Fibroblast of skin of right quadriceps (primary cell): ENCODE data around the gene COL5A3.
"Not testable (repeated sequence)": the region's sequence is repeated elsewhere in the genome, so short reads cannot be mapped to it uniquely, and the experiment has no call there.

Experiments
- DNase-seq: peaks from one replicate; pipeline ENCODE4 v3.0.0-alpha.2; 2013

COL5A3 gene

GRCh38 chr19:9970481-9970880 lies 39.8 kb downstream of the COL5A3 start:
- no peak for DNase-seq

DNA sequence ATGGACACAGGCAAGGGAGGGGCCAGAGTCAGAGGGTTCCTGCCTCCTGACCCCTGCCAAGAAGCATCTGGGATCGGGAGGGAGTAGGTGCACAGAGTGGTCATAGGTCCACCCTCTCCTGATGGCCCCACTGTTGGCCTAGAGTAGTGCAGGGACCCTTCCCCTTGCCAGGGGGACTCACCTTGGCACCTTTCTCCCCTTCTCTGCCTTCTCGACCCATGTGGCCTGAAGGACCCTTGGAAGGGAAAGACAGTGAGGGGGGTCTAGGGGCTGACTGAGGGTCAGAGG lies 40.7 kb downstream of the COL5A3 start:
- DNase-seq: no peak

DNA sequence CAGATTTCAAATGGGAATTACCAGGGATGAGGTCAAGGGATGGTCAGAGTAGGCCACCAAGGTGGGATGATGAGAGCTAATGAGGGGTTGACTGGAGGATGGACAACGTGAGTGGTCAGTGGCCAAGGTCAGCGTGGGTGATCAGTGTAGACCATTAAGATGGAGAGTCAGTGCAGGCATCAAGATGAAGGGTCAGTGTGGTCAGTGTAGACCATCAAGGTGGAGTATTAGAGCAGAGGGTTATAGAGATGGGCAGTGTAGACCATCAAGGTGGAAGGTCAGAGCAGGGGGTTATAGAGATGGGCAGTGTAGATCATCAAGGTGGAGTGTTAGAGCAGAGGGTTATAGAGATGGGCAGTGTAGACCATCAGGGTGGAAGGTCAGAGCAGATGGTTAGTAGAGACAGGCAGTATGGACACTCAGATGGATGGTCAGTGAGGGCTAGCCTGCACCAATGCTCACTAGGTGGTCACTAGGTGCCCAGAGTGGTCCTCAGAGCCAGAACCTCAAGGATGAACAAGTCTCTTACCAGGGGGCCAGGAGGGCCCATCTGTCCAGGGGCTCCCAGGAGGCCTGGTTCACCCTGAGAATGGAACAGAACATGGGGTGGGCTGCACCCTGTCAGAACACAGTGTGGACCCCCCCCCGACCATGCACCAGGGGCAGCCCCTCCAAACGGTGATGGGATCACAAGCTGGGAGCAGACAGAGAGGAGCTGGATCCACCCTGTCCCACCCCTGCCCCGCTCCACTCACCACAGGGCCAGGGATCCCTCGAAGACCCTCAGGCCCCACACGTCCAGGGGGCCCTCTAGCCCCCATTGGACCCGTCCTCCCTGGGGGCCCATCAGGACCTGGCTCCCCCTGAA lies 41.2 kb downstream of the COL5A3 start:
- DNase-seq: no peak

GRCh38 chr19:9967326-9967725 lies 43.0 kb downstream of the COL5A3 start:
- DNase-seq: peak; percentile 25

DNA sequence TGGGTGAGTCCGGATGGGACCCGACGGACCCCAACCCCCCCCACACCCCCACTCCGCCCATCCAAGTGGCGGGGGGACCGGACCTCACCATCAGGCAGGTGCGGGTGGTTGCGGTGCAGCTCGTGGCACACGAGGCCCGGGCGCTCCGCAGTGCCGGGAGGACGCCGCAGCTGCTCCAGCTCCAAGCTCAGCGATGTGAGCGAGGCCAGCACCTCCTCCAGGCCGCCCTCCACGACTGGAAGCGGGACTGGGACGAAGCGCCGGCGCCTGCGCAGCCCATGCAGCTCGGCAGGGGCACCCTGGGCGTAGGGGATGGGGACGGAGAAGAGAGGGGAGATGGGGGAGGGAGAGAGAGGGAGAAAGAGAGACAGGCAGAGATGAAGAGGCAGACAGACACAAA lies 43.9 kb downstream of the COL5A3 start:
- no peak for DNase-seq

- DNase-seq: no peak
Observed at GRCh38 chr19:9966024-9966423, 44.3 kb downstream of the COL5A3 start.

DNA sequence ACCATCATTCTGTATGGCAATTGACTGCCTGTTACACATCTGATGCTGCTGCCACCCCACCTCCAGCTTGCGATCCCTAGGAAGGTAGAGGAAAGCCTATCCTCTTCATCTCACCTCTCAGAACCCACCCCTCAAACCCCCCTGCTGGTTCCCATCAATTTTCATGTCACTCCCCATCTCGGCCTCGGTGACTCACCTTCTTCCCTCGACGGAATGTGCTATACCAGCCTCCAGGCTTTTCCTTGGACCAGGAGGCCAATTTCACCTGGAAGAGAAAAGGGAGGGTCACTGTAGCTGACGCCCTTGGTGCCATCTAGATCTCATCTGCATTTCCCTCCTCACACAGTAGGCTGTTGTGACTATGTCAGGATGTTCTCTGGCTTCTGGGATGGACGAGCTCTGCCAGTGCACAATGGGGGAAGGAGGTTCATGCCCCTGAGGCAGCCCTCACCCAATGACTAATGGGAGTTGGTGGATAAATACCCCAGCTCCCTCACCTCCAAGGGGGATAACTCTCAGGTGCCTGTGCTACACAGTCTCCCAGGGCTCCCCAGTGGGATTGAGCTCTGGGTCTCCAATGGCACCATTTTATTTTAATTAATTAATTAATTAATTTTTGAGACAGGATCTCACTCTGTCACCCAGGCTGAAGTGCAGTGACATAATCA lies 47.5 kb downstream of the COL5A3 start:
- no peak for DNase-seq

- DNase-seq: no peak
Observed at GRCh38 chr19:9961103-9961502, 49.2 kb downstream of the COL5A3 start.

DNA sequence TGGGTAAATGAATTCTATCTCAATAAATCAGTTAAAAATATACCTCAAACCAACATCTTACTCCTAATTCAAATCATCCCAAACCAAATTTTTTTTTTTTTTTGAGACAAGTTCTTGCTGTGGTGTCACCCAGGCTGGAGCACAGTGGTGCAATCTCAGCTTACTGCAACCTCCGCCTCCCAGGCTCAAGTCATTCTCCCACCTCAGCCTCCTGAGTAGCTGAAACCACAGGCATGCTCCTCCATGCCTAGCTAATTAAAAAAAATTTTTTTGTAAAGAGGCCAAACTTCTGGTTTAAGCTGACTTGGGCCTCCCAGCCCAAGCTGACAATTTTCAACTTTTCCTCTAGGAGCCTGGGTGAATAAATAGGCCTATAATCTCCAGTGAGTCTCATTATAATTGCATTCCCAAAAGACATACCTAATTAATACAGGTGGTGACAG lies 51.9 kb downstream of the COL5A3 start:
- peak; percentile 98 for DNase-seq

DNA sequence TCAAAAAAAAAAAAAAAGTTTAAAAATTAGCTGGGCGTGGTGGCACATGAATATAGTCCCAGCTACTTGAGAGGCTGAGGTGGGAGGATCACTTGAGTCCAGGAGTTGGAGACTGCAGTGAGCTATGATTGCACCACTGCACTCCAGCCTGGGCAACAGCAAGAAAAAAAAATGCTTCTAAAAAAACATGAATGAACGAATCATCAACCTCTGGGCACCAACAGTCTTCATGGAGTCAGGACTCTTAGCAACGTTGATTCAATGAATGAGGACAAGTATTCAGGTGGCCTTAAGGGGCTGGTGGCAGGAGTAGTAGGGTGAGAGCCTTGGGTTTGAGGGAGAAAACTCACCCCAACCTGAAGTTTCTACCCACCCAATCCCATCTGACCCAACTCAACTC lies 53.3 kb downstream of the COL5A3 start:
- no peak for DNase-seq

- no peak for DNase-seq
Observed at GRCh38 chr19:9953802-9954542, 56.3 kb downstream of the COL5A3 start.

DNA sequence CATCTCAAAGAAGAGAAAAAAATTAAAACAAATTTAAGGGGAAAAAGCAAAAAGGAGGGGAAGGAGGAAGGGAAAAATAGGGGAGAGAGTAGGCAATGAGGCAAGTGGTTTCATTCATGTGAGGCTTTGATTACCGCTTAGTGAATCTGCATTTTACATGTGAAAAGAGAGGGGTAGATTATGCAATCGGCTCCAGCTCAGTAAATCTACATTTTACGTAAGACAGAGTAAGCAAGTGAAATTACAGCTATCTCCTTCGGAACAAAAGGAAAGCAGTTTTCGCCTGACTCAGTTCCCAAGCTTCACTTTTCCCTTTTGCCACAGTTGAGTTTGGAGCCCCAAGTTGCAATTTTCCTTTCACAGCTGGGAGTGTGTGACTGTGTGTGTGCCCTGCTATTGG lies 58.0 kb downstream of the COL5A3 start:
- no peak for DNase-seq

DNA sequence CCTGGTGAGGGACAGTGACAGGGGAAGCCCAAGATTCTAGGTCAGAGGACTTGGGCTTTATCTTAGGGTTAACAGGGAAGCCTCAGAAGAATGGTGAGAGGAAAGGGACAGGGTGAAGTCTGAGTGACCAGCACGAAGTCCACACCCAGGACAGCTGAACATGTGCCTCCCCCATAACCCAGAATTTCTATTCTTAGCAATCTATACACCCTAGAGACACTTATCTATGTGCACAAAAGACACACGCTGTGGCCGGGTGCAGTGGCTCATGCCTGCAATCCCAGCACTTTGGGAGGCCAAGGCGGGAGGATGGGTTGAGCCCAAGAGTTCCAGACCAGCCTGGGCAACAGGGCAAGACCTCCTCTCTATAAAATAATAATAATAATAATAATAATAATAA lies 62.9 kb downstream of the COL5A3 start:
- no peak for DNase-seq

GRCh38 chr19:9946528-9947125 lies 63.7 kb downstream of the COL5A3 start:
- not testable (repeated sequence) for DNase-seq

DNA sequence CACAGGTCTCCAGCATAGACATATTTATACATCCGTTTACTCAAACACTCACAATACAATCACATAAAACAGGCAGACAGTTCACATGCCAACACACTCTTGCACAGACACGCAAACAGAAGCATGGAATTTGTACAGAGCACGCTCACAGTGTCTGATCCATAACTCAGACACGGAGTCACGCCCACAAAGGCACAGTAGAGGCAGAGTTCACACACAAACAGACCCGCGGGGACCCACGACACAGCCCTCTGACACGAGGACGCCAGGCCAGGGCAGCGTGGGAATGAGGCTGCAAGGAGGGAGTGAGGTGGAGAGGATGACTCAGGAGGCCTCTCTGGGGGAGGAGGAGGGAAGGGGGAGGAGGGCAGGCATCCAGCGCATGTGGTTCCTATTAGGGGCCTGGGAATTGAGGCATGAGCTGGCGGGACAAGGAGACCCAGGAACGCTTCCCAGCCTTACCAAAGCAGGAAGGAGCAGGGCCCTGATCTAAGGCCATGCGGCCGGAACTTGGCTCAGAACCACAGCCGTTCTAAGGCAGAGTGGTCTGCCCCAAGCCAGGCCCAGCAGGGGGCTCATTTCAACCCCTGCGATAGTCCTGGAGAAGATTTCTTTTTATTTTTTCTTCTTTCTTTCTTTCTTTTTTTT lies 64.9 kb downstream of the COL5A3 start:
- peak; percentile 99 for DNase-seq

DNA sequence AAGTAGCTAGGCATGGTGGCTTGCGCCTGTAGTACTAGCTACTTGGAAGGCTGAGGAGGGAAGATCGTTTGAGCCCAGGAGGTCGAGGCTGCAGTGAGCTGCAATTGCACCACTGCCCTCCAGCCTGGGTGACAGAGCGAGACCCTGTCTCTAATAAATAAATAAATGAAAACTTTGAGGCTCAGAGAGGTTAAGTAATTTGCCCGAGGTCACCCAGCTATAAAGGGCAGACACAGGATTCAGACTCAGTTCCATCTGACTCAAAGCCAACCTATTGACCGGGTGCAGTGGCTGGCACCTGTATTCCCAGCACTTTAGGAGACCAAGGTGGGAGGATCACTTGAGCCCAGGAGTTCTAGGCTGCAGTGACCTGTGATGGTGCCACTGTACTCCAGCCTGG lies 66.6 kb downstream of the COL5A3 start:
- DNase-seq: no peak

DNA sequence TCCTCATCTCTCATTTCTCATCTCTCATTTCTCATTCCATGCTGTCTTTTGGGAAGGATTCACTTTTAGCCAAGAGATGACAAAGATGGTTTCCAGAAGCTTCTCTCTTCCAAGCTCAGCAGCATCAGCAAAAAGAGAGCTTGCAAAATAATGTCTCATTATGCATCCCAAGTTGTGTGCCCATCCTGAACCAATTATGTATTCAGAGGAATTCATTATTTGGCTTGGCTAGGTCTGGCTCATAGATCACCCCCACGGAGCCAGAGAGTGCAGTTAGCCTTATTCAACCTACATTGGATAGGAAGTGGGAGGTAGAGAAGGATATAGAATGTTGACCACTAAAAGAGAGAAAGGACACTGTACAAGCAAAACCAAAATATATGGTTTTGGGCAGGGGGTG lies 68.6 kb downstream of the COL5A3 start:
- peak; percentile 45 for DNase-seq

GRCh38 chr19:9941231-9941630 lies 69.1 kb downstream of the COL5A3 start:
- DNase-seq: no peak

GRCh38 chr19:9940778-9941177 lies 69.5 kb downstream of the COL5A3 start:
- DNase-seq: no peak

GRCh38 chr19:9939301-9939913 lies 70.9 kb downstream of the COL5A3 start:
- DNase-seq: no peak

DNA sequence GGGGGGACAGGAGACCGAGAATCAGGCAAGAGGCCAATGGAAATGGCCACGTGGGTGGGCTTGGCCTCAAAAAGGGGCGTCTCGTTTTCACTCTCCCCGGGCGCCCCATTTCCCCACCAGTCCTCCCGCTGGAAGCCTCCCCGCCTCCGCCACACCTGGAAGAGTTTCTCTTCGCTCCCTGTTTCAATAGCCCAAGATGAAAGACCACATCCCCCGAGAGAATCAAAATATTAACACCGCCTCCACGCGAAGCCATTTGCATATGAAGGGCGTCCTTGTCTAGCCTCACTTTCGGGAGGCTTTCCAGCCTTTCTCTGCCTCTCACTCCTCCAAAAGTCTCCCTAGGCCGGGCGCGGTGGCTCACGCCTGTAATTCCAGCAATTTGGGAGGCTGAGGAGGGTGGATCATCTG lies 73.3 kb downstream of the COL5A3 start:
- no peak for DNase-seq

DNA sequence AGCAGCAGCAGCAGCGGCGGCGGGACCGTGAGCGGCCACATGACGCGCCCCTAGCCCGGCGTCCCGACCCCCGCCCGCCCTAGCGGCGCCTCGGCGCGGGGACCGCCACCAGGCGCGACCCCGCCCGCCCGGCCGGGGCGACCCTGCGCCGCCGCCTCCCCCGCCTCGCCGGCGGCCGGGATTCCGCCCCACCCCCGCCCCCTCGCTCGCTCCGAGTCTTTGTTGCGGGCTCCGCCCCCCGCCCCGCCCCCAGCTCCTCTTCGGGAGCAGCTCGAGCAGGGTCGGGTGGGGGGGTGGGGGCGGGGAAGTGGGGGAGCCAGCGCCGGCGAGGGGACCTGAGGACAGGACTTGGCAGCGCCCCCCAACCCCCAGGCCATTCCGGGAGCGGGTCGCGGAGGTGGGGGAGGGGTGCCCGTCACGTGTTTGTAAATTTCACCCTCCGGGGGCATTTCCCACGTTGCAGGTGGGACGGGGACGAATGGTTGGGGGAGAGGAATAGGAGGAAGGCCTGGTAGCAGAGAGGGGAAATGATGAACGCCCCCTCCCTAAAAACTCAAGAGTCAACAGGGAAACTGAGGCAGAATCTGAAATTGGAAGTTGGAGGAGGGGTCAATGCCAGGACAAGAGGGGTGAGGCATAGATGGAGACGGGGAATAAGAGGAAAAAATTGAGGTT lies 73.8 kb downstream of the COL5A3 start, which contains the start of gene OLFM2:
OLFM2 (minus strand) TSS at position 190 of the 675 bp plus-strand sequence; CDS start at position 41, 149 bp downstream.
- DNase-seq: no peak
